HEK293 (cell line): Measurements from ENCODE around the gene MED17.

ENCODE experiments used
- HOXA7 ChIP-seq: sonication (generic); formaldehyde crosslinking; IDR thresholded peaks from 2 replicates; pipeline ENCODE4 v1.8.1; 2022; ENCODE audit warnings: missing genetic modification reagents, borderline replicate concordance
- PRDM4 ChIP-seq: fragments of 450-650 bp; formaldehyde crosslinking; IDR thresholded peaks from 2 replicates; pipeline ENCODE4 v1.5.1; 2017; ENCODE audit warnings: missing biosample characterization, missing genetic modification characterization
- ZNF23 ChIP-seq: fragments of 450-650 bp; formaldehyde crosslinking; IDR thresholded peaks from 2 replicates; pipeline ENCODE4 v1.5.1; 2016; ENCODE audit warnings: missing biosample characterization, missing genetic modification characterization, borderline replicate concordance

- TF ChIP-seq PRDM4 (tag by site-specific recombination) (no peak), HOXA7 (CRISPR knock-in tag) (no peak), ZNF23 (no peak)
Measured at GRCh38 chr11:93784935-93785360, 866 bp downstream of the MED17 start.
